Mammary epithelial cell (primary cell): ENCODE measurements around the gene KIAA1614.

Experiments
- EZH2 ChIP-seq: IDR thresholded peaks from 2 replicates; pipeline ENCODE4 v1.6.1; 2012; ENCODE audit warnings: low read length, inconsistent platforms, borderline replicate concordance
- TF ChIP-seq, protein P1 (sequence below), 2 donors: IDR thresholded peaks in 1 of 2; conservative IDR thresholded peaks in 1 of 2; 2 replicates each; pipeline ENCODE4 v1.5.1; 2011 to 2012; ENCODE audit warnings: inconsistent platforms in 2 of 2, low read length in 2 of 2, mild to moderate bottlenecking in 2 of 2, control low read depth in 1 of 2, low read depth in 1 of 2; ENCODE audit not compliant: insufficient read depth in 1 of 2; ENCODE audit errors: extremely low read depth in 1 of 2

DNA sequence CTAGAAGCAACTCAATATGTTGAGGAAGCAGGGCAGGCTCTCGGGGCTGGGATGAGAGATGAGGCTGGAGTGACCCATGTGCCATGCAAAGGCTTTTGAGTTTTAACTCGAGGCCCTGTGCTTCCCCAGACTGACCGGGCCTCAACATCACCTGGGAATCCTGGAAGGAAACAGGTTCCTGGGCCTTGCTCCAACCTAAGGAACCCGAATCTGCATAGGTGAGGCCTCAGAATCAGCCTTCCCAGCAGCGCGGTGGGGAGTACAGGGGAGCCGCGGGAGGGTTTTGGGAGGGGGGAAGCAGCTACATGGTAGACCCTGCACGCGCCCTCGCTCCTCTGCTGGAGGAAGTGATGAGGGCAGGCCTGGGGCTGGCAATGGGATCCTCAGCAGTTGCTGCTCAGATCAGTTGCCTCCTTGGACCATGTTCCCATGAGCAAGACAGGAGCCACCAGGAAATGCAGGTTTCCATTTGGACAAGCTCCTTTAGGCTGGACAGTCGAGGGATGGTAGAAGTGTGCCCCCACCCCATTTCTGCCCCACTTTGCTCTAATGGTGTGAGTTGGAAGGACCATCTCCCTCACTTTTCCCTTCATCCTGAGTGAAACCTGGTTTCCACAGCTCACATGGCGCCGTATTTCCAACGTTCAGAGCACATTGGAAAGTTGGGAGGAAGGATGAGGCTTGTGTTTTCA, 4.5 kb upstream of the KIAA1614 start:
- TF ChIP-seq, protein P1, sequence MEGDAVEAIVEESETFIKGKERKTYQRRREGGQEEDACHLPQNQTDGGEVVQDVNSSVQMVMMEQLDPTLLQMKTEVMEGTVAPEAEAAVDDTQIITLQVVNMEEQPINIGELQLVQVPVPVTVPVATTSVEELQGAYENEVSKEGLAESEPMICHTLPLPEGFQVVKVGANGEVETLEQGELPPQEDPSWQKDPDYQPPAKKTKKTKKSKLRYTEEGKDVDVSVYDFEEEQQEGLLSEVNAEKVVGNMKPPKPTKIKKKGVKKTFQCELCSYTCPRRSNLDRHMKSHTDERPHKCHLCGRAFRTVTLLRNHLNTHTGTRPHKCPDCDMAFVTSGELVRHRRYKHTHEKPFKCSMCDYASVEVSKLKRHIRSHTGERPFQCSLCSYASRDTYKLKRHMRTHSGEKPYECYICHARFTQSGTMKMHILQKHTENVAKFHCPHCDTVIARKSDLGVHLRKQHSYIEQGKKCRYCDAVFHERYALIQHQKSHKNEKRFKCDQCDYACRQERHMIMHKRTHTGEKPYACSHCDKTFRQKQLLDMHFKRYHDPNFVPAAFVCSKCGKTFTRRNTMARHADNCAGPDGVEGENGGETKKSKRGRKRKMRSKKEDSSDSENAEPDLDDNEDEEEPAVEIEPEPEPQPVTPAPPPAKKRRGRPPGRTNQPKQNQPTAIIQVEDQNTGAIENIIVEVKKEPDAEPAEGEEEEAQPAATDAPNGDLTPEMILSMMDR (conservative IDR thresholded peaks at IDR 0.05 in 1 of 2, IDR thresholded peaks at IDR 0.05 in 1 of 2; ENCODE audit: extremely low read depth in 1 of 2, insufficient read depth in 1 of 2, low read depth in 1 of 2, low read length in 2 of 2), result no peak
- TF ChIP-seq EZH2, result no peak
